SK-N-SH (cell line): ENCODE data around the gene RASSF3. TPM values are rescaled to one million over a fixed set of nuclear protein-coding genes. Genes with fewer than 3 reads are reported as not detected.

ENCODE experiments used
- CTCF ChIA-PET: fragments of 300-600, 350-600 bp; formaldehyde crosslinking; extraction: SDS; loops from one replicate; lab custom pipeline; 2021; lab: Yijun Ruan, JAX
- POLR2A ChIA-PET: fragments of 350-600 bp; sonication (Branson Sonifier 250); formaldehyde crosslinking; extraction: SDS; loops from one replicate; lab custom pipeline; 2020; ENCODE audit warnings: antibody characterized with exemption, inconsistent platforms; lab: Yijun Ruan, JAX
- DNase-seq: peaks from one replicate; pipeline ENCODE4 v3.0.0; 2012
- H2AFZ ChIP-seq: fragments of 200-600 bp; sonication (generic); 2 replicates; pipeline ENCODE4 v1.8.1; 2016; ENCODE audit warnings: antibody characterized with exemption, mild to moderate bottlenecking, low read depth
- H3F3A ChIP-seq: fragments of 200-600 bp; sonication (generic); replicated peaks from 2 replicates; pipeline ENCODE3; 2016; ENCODE audit warnings: antibody characterized with exemption, mild to moderate bottlenecking; ENCODE audit not compliant: insufficient read depth
- H3K27ac ChIP-seq, 2 experiments: fragments of 200-500 bp in 1 of 2; fragments of 200-600 bp in 1 of 2; sonication (Bioruptor generic) in 1 of 2; sonication (generic), shearing (Covaris generic) in 1 of 2; 2 replicates each; pipeline versions ENCODE4 v1.5.1 to v1.6.1; 2014 to 2016; ENCODE audit warnings: low read depth in 2 of 2, inconsistent platforms in 1 of 2, low read length in 1 of 2, mild to moderate bottlenecking in 1 of 2, mixed read lengths in 1 of 2
- H3K27me3 ChIP-seq: fragments of 200-600 bp; sonication (generic), shearing (Covaris generic); 2 replicates; pipeline ENCODE4 v1.6.1; 2016; ENCODE audit warnings: mixed run types; ENCODE audit not compliant: insufficient read depth
- H3K36me3 ChIP-seq, 2 experiments: fragments of 200-500 bp in 1 of 2; fragments of 200-600 bp in 1 of 2; sonication (Bioruptor generic) in 1 of 2; sonication (generic) in 1 of 2; replicated peaks in 1 of 2; 2 replicates each; pipeline versions ENCODE3 to v1.5.1; 2014 to 2016; ENCODE audit warnings: low read length in 1 of 2, mild to moderate bottlenecking in 1 of 2; ENCODE audit not compliant: insufficient read depth in 2 of 2, control insufficient read depth in 1 of 2
- H3K4me1 ChIP-seq, 2 experiments: fragments of 200-500 bp in 1 of 2; fragments of 200-600 bp in 1 of 2; sonication (Bioruptor generic) in 1 of 2; sonication (generic), shearing (Covaris generic) in 1 of 2; 2 replicates each; pipeline versions ENCODE4 v1.5.1 to v1.6.1; 2014 to 2016; ENCODE audit warnings: low read depth in 1 of 2, low read length in 1 of 2, mixed run types in 1 of 2; ENCODE audit not compliant: insufficient read depth in 2 of 2, control insufficient read depth in 1 of 2
- H3K4me2 ChIP-seq: fragments of 200-600 bp; sonication (generic), shearing (Covaris generic); 2 replicates; pipeline ENCODE4 v1.6.1; 2017; ENCODE audit warnings: mixed run types
- H3K4me3 ChIP-seq, 2 experiments: fragments of 200-500 bp in 1 of 2; fragments of 200-600 bp in 1 of 2; sonication (Bioruptor generic) in 1 of 2; sonication (generic), shearing (Covaris generic) in 1 of 2; 2 replicates each; pipeline versions ENCODE4 v1.5.1 to v1.8.1; 2014 to 2016; ENCODE audit warnings: low read depth in 2 of 2, inconsistent platforms in 1 of 2, low read length in 1 of 2, mild to moderate bottlenecking in 1 of 2, mixed read lengths in 1 of 2, moderate library complexity in 1 of 2
- H3K79me2 ChIP-seq: fragments of 200-600 bp; sonication (generic); 2 replicates; pipeline ENCODE4 v1.8.1; 2017; ENCODE audit warnings: mild to moderate bottlenecking; ENCODE audit not compliant: insufficient read depth
- H3K9ac ChIP-seq: fragments of 200-600 bp; sonication (generic); 2 replicates; pipeline ENCODE4 v1.6.1; 2017; ENCODE audit warnings: mixed run types
- H3K9me2 ChIP-seq: fragments of 200-600 bp; sonication (generic); 2 replicates; pipeline ENCODE4 v1.6.1; 2017; ENCODE audit warnings: mixed run types
- H3K9me3 ChIP-seq: fragments of 200-600 bp; sonication (generic); 2 replicates; pipeline ENCODE4 v1.6.1; 2017; ENCODE audit warnings: mixed run types, mild to moderate bottlenecking, moderate library complexity
- H4K20me1 ChIP-seq: fragments of 200-600 bp; sonication (generic); 2 replicates; pipeline ENCODE4 v1.6.1; 2017; ENCODE audit warnings: mild to moderate bottlenecking, mixed run types; ENCODE audit not compliant: insufficient read depth
- ELF1 ChIP-seq: IDR thresholded peaks from 2 replicates; pipeline ENCODE4 v1.4.0; 2012
- EZH2phosphoT487 ChIP-seq: fragments of 200-600 bp; sonication (generic); IDR thresholded peaks from 2 replicates; pipeline ENCODE4 v1.6.1; 2017; ENCODE audit warnings: low read depth, mixed run types, mild to moderate bottlenecking, antibody characterized with exemption, moderate library complexity, borderline replicate concordance
- FOSL2 ChIP-seq: IDR thresholded peaks from 2 replicates; pipeline ENCODE4 v1.4.0; 2012; ENCODE audit warnings: low read depth, mild to moderate bottlenecking, moderate library complexity, borderline replicate concordance
- JUND ChIP-seq: IDR thresholded peaks from 2 replicates; pipeline ENCODE4 v1.4.0; 2012
- MEF2A ChIP-seq: IDR thresholded peaks from 2 replicates; pipeline ENCODE4 v1.4.0; 2012; ENCODE audit warnings: low read depth, borderline replicate concordance
- NFIC ChIP-seq: IDR thresholded peaks from 2 replicates; pipeline ENCODE4 v1.4.0; 2012; ENCODE audit warnings: borderline replicate concordance
- SMC3 ChIP-seq: IDR thresholded peaks from 2 replicates; pipeline ENCODE4 v1.6.1; 2012; ENCODE audit warnings: low read depth, low read length, improper control_type of control experiment
- YY1 ChIP-seq: IDR thresholded peaks from 2 replicates; pipeline ENCODE4 v1.4.0; 2012; ENCODE audit warnings: low read depth, mild to moderate bottlenecking
- whole genome bisulfite sequencing: methylation state at CpG from one replicate; pipeline ENCODE4 v1.1.6; 2017; ENCODE audit warnings: low lambda C conversion rate; 5-methylcytosine and 5-hydroxymethylcytosine counted together
- polyA plus RNA-seq, 3 experiments: library from polyadenylated mRNA; depleted of rRNA; stranded (reverse); fragments of >200 nt; gene quantifications; 2 replicates each; pipeline ENCODE4 v1.2.3, GENCODE V29; 2012
- TF ChIP-seq, protein P1 (sequence below): fragments of 150-350 bp; IDR thresholded peaks from 2 replicates; pipeline ENCODE4 v1.6.1; 2016; ENCODE audit warnings: mild to moderate bottlenecking, low read depth, low read length
- TF ChIP-seq, protein P2 (sequence below): IDR thresholded peaks from 2 replicates; pipeline ENCODE4 v1.4.0; 2012; ENCODE audit warnings: low read depth, borderline replicate concordance
- TF ChIP-seq, protein P3 (sequence below): fragments of 200-600 bp; sonication (generic); IDR thresholded peaks from 2 replicates; pipeline ENCODE4 v1.6.1; 2017; ENCODE audit warnings: antibody characterized with exemption, mild to moderate bottlenecking, moderate library complexity

The RASSF3 gene
- polyA plus RNA-seq, 1 of the 3 experiments (the other 2 are of a cell fraction): 11.1 TPM

DNA sequence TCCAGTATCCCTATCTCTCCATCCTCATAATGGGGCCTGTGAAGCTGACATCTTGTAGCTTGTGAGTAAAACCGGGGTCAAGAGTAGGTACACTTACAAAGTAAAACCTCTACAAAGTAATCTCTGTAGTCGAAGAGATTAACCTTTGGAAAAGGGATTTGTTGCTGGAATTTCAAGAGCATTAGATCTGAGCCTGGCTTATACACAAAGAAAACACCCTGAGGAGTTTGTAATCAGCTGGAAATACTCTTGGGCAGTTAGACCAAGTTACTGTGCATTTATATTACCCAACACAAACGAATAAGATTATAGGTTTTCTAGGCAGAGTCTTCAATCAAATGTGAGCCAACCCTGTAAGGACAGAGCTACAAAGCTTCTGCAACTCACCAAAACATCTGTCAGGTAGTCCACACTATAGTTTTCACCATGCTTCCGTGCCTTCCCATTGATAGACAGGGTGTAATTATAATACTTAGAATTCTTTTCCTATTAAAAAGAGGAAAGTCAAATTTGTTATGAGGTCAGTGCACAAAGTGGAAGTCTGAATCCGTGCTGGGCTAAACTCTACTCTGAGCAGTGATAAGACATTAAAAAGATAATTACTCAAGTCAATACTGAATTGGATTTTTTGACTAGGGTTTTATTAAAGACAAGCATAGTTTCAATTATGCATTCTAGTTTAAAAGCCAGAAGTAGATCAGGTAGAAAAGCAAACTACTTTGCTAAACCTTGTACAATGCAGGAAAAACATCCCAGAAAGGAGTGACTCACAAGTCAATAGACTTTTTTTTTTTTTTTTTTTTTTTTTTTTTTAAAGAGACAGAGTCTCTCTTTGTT is 134.3 kb downstream of the RASSF3 start:
- Histone ChIP-seq H3K27ac (peak overlapping the region; percentile 43 to 68), H3K9me2 (no peaks in the 10 kb centered on the region), H3K27me3 (no peaks in the 10 kb centered on the region), H3K9ac (no peak overlapping the region), H3F3A (peaks cover 24% of the 10 kb centered on the region), H3K79me2 (0 out of 2 replicates have a peak, but pooled peaks cover 5% of the 10 kb centered on the region), H2AFZ (no peak overlapping the region), H3K4me1 (peaks cover 0 to 11% of the 10 kb centered on the region in 2 experiments; a peak in 1 of 4 replicates), H3K36me3 (peaks cover 43 to 44% of the 10 kb centered on the region in 2 experiments), H3K9me3 (no peaks in the 10 kb centered on the region), H3K4me3 (peak overlapping the region; percentile 1 to 23; a peak in 2 of 4 replicates), H3K4me2 (peak overlapping the region; percentile 65; the same call in 1 of the 2 replicates), H4K20me1 (no peaks in the 10 kb centered on the region)
- WGBS: 57% methylated on average over 5 of the region's 5 CpGs
- DNase-seq: no peak
- POLR2A ChIA-PET: no interaction called here
- CTCF ChIA-PET: interaction anchor here (0.7 to 1.2 kb wide), 2 partner anchors 10 to 14 kb away, joined by 3 to 4 read pairs; no protein-coding TSS in a partner anchor
- TF ChIP-seq EZH2phosphoT487 (no peak), MEF2A (no peak), ELF1 (no peak), JUND (peak; percentile 47; the same call in 1 of the 2 replicates), FOSL2 (peak; percentile 33; the same call in 1 of the 2 replicates), NFIC (no peak), SMC3 (no peak)
- TF ChIP-seq, protein P1, sequence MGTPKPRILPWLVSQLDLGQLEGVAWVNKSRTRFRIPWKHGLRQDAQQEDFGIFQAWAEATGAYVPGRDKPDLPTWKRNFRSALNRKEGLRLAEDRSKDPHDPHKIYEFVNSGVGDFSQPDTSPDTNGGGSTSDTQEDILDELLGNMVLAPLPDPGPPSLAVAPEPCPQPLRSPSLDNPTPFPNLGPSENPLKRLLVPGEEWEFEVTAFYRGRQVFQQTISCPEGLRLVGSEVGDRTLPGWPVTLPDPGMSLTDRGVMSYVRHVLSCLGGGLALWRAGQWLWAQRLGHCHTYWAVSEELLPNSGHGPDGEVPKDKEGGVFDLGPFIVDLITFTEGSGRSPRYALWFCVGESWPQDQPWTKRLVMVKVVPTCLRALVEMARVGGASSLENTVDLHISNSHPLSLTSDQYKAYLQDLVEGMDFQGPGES: no peak
- TF ChIP-seq, protein P2, sequence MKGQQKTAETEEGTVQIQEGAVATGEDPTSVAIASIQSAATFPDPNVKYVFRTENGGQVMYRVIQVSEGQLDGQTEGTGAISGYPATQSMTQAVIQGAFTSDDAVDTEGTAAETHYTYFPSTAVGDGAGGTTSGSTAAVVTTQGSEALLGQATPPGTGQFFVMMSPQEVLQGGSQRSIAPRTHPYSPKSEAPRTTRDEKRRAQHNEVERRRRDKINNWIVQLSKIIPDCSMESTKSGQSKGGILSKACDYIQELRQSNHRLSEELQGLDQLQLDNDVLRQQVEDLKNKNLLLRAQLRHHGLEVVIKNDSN: no peak
- TF ChIP-seq, protein P3, sequence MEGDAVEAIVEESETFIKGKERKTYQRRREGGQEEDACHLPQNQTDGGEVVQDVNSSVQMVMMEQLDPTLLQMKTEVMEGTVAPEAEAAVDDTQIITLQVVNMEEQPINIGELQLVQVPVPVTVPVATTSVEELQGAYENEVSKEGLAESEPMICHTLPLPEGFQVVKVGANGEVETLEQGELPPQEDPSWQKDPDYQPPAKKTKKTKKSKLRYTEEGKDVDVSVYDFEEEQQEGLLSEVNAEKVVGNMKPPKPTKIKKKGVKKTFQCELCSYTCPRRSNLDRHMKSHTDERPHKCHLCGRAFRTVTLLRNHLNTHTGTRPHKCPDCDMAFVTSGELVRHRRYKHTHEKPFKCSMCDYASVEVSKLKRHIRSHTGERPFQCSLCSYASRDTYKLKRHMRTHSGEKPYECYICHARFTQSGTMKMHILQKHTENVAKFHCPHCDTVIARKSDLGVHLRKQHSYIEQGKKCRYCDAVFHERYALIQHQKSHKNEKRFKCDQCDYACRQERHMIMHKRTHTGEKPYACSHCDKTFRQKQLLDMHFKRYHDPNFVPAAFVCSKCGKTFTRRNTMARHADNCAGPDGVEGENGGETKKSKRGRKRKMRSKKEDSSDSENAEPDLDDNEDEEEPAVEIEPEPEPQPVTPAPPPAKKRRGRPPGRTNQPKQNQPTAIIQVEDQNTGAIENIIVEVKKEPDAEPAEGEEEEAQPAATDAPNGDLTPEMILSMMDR: no peak

DNA sequence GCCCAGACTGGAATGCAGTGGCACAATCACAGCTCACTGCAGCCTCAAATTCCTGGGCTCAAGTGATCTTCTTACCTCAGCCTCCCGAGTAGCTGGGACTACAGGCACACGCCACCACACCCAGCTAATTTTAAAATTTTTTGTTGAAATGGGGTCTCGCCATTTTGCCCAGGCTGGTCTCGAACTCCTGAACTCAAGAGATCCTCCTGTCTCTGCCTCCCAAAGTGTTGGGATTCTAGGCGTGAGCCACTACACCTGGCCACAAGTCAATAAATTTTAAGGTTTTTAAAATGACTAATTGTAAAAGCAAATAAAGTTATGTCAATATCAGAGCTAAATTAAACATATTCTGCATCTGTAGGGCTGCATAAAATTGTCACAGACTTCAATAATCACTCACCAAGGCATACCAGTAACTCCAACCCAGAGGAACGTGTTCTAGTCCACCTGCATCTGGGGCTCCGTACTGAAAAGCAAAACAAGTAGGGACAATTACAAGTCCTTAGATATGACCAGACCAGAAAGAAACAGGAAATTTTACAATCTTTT is 135.0 kb downstream of the RASSF3 start:
- Histone ChIP-seq H3K27me3 (no peaks in the 10 kb centered on the region), H3K9me2 (no peaks in the 10 kb centered on the region), H3K4me2 (0 out of 2 replicates have a peak overlapping the region, but pooled peaks have one; percentile 65), H4K20me1 (no peaks in the 10 kb centered on the region), H2AFZ (no peak overlapping the region), H3K4me3 (no peak overlapping the region), H3K9me3 (no peaks in the 10 kb centered on the region), H3K9ac (no peak overlapping the region), H3K27ac (peak overlapping the region in 1 of 2 experiments; percentile 68; a peak in 2 of 4 replicates), H3K79me2 (0 out of 2 replicates have a peak, but pooled peaks cover 5% of the 10 kb centered on the region), H3F3A (peaks cover 24% of the 10 kb centered on the region), H3K4me1 (peaks cover 0 to 11% of the 10 kb centered on the region in 2 experiments; a peak in 1 of 4 replicates), H3K36me3 (peaks cover 37 to 43% of the 10 kb centered on the region in 2 experiments)
- TF ChIP-seq JUND (0 out of 2 replicates have a peak, but pooled peaks have one; percentile 3), YY1 (no peak)
- ChIA-PET POLR2A (no interaction called here), CTCF (interaction anchor here (0.7 to 1.2 kb wide), 2 partner anchors 9 to 15 kb away, joined by 3 to 4 read pairs; no protein-coding TSS in a partner anchor)
- DNase-seq: no peak
- 87% methylated on average over 7 of the region's 7 CpGs for WGBS
